Parathyroid adenoma (tissue), 2 donors: ENCODE data around the gene MCOLN2.

Experiments used
- H2AFZ ChIP-seq: fragments of 300-600 bp; sonication (generic); one replicate; pipeline ENCODE4 v1.7.0; 2017; ENCODE audit warnings: antibody characterized with exemption, mild to moderate bottlenecking
- H3K27ac ChIP-seq: fragments of 300-600 bp; sonication (generic); one replicate; pipeline ENCODE4 v1.7.0; 2017
- H3K27me3 ChIP-seq: fragments of 300-600 bp; sonication (generic); one replicate; pipeline ENCODE4 v1.7.0; 2017; ENCODE audit warnings: low read length; ENCODE audit not compliant: control insufficient read depth, insufficient read depth
- H3K36me3 ChIP-seq: fragments of 300-600 bp; sonication (generic); one replicate; pipeline ENCODE4 v1.7.0; 2017; ENCODE audit warnings: low read length; ENCODE audit not compliant: control insufficient read depth, insufficient read depth
- H3K4me1 ChIP-seq: fragments of 300-600 bp; sonication (generic); one replicate; pipeline ENCODE4 v1.7.0; 2017; ENCODE audit warnings: control low read depth
- H3K4me2 ChIP-seq: fragments of 300-600 bp; sonication (generic); one replicate; pipeline ENCODE4 v1.7.0; 2017; ENCODE audit warnings: low read length
- H3K4me3 ChIP-seq: fragments of 300-600 bp; sonication (generic); one replicate; pipeline ENCODE4 v1.7.0; 2017; ENCODE audit warnings: low read depth, low read length
- H3K79me2 ChIP-seq: fragments of 300-600 bp; sonication (generic); one replicate; pipeline ENCODE4 v1.7.0; 2017; ENCODE audit warnings: control low read depth
- H3K9ac ChIP-seq: fragments of 300-600 bp; sonication (generic); one replicate; pipeline ENCODE4 v1.7.0; 2017; ENCODE audit warnings: mild to moderate bottlenecking
- H3K9me3 ChIP-seq: fragments of 300-600 bp; sonication (generic); one replicate; pipeline ENCODE4 v1.7.0; 2017; ENCODE audit warnings: low read length; ENCODE audit not compliant: control insufficient read depth
- CTCF ChIP-seq: fragments of 300-600 bp; sonication (generic); IDR thresholded peaks from one replicate; pipeline ENCODE4 v1.7.0; 2017; ENCODE audit warnings: antibody characterized with exemption, mild to moderate bottlenecking
- donor health status: primary hyperparathyroidism.

Gene MCOLN2

GRCh38 chr1:84959294-84959693, 37.6 kb downstream of the MCOLN2 start:
- Histone ChIP-seq H3K9ac (no peak overlapping the region), H3K36me3 (no peaks in the 10 kb centered on the region), H3K27ac (no peak overlapping the region), H3K9me3 (no peaks in the 10 kb centered on the region), H3K4me3 (no peak overlapping the region), H3K79me2 (no peaks in the 10 kb centered on the region), H3K4me1 (peaks cover 3% of the 10 kb centered on the region), H3K27me3 (no peaks in the 10 kb centered on the region), H3K4me2 (no peak overlapping the region), H2AFZ (no peak overlapping the region)
- TF ChIP-seq CTCF: no peak

- Histone ChIP-seq H2AFZ (no peak overlapping the region), H3K9ac (no peak overlapping the region), H3K9me3 (no peaks in the 10 kb centered on the region), H3K4me3 (no peak overlapping the region), H3K27me3 (no peaks in the 10 kb centered on the region), H3K36me3 (no peaks in the 10 kb centered on the region), H3K27ac (no peak overlapping the region), H3K4me2 (no peak overlapping the region), H3K4me1 (peaks cover 3% of the 10 kb centered on the region), H3K79me2 (no peaks in the 10 kb centered on the region)
- no peak for TF ChIP-seq CTCF
These were observed 38.9 kb downstream of the MCOLN2 start for GRCh38 chr1:84957966-84958365.

- no peak for TF ChIP-seq CTCF
- H3K4me2 ChIP-seq: no peak overlapping the region
- no peaks in the 10 kb centered on the region for H3K36me3 ChIP-seq
- H3K79me2 ChIP-seq: no peaks in the 10 kb centered on the region
- no peak overlapping the region for H2AFZ ChIP-seq
- no peak overlapping the region for H3K9ac ChIP-seq
- no peak overlapping the region for H3K4me3 ChIP-seq
- H3K27ac ChIP-seq: no peak overlapping the region
- peaks cover 3% of the 10 kb centered on the region for H3K4me1 ChIP-seq
- no peaks in the 10 kb centered on the region for H3K27me3 ChIP-seq
- H3K9me3 ChIP-seq: no peaks in the 10 kb centered on the region
These were observed 40.3 kb downstream of the MCOLN2 start for GRCh38 chr1:84956655-84957054.

- H3K9ac ChIP-seq: no peak overlapping the region
- no peaks in the 10 kb centered on the region for H3K9me3 ChIP-seq
- no peak overlapping the region for H2AFZ ChIP-seq
- H3K27ac ChIP-seq: no peak overlapping the region
- peaks cover 3% of the 10 kb centered on the region for H3K4me1 ChIP-seq
- no peak for TF ChIP-seq CTCF
- H3K4me3 ChIP-seq: no peak overlapping the region
- no peaks in the 10 kb centered on the region for H3K79me2 ChIP-seq
- no peaks in the 10 kb centered on the region for H3K36me3 ChIP-seq
- no peak overlapping the region for H3K4me2 ChIP-seq
- H3K27me3 ChIP-seq: no peaks in the 10 kb centered on the region
These were observed 40.8 kb downstream of the MCOLN2 start for GRCh38 chr1:84956097-84956496.

- Histone ChIP-seq H3K79me2 (no peaks in the 10 kb centered on the region), H3K27me3 (no peaks in the 10 kb centered on the region), H3K27ac (no peak overlapping the region), H3K4me3 (no peak overlapping the region), H3K4me2 (no peak overlapping the region), H3K9me3 (no peaks in the 10 kb centered on the region), H3K9ac (no peak overlapping the region), H3K36me3 (no peaks in the 10 kb centered on the region), H3K4me1 (no peaks in the 10 kb centered on the region), H2AFZ (no peak overlapping the region)
- TF ChIP-seq CTCF: no peak
These were observed 47.2 kb downstream of the MCOLN2 start for GRCh38 chr1:84949664-84950063.
